HEK293 (cell line): ENCODE data around the gene NOM1.

Experiments
- CTCF ChIA-PET: fragments of 350-600 bp; formaldehyde crosslinking; extraction: SDS; loops from one replicate; lab custom pipeline; 2021; ENCODE audit warnings: antibody characterized with exemption; lab: Yijun Ruan, JAX
- POLR2A ChIA-PET: fragments of 300-600 bp; formaldehyde crosslinking; extraction: SDS; loops from one replicate; lab custom pipeline; 2020; ENCODE audit warnings: antibody characterized with exemption, inconsistent platforms; lab: Yijun Ruan, JAX
- H3K27ac ChIP-seq: fragments of 200-500 bp; sonication (Bioruptor generic); 2 replicates; pipeline ENCODE4 v1.5.1; 2014; ENCODE audit warnings: low read depth, low read length, control low read depth, inconsistent platforms; ENCODE audit errors: extremely low read depth
- H3K36me3 ChIP-seq, 2 experiments: fragments of 200-500 bp in 1 of 2; sonication (Bioruptor generic) in 1 of 2; 1 replicate in 1 of 2; 2 replicates in 1 of 2; pipeline ENCODE4 v1.5.1; 2014 to 2017; ENCODE audit warnings: inconsistent platforms in 2 of 2, low read length in 2 of 2; ENCODE audit not compliant: control insufficient read depth in 2 of 2, insufficient read depth in 1 of 2
- H3K4me1 ChIP-seq: fragments of 200-500 bp; sonication (Bioruptor generic); 2 replicates; pipeline ENCODE4 v1.5.1; 2014; ENCODE audit warnings: mild to moderate bottlenecking, low read length, inconsistent platforms; ENCODE audit not compliant: control insufficient read depth, insufficient read depth
- H3K4me3 ChIP-seq: 2 replicates; pipeline ENCODE4 v1.5.1; 2011; ENCODE audit warnings: low read depth, mild to moderate bottlenecking, control low read depth, low read length, moderate library complexity
- H3K9me3 ChIP-seq: fragments of 200-500 bp; sonication (Bioruptor generic); 2 replicates; pipeline ENCODE4 v1.5.1; 2014; ENCODE audit warnings: low read depth, low read length, inconsistent platforms; ENCODE audit not compliant: control insufficient read depth, insufficient read depth
- BCL11B ChIP-seq: fragments of 450-650 bp; formaldehyde crosslinking; IDR thresholded peaks from 2 replicates; pipeline ENCODE4 v1.5.1; 2016; ENCODE audit warnings: low read depth, missing biosample characterization, missing genetic modification characterization
- GLIS1 ChIP-seq: fragments of 450-650 bp; formaldehyde crosslinking; IDR thresholded peaks from 2 replicates; pipeline ENCODE4 v1.5.1; 2016; ENCODE audit warnings: missing biosample characterization, missing genetic modification characterization
- GLIS2 ChIP-seq: fragments of 450-650 bp; formaldehyde crosslinking; IDR thresholded peaks from 2 replicates; pipeline ENCODE4 v1.5.1; 2016; ENCODE audit warnings: missing biosample characterization, missing genetic modification characterization
- KLF16 ChIP-seq: fragments of 450-650 bp; formaldehyde crosslinking; IDR thresholded peaks from 2 replicates; pipeline ENCODE4 v1.5.1; 2017; ENCODE audit warnings: missing biosample characterization, missing genetic modification characterization
- KLF7 ChIP-seq: fragments of 450-650 bp; formaldehyde crosslinking; IDR thresholded peaks from 2 replicates; pipeline ENCODE4 v1.5.1; 2016; ENCODE audit warnings: missing biosample characterization, missing genetic modification characterization, borderline replicate concordance
- OSR2 ChIP-seq: fragments of 450-650 bp; formaldehyde crosslinking; IDR thresholded peaks from 2 replicates; pipeline ENCODE4 v1.5.1; 2016; ENCODE audit warnings: missing biosample characterization, missing genetic modification characterization
- PBX3 ChIP-seq: sonication (generic); formaldehyde crosslinking; IDR thresholded peaks from 2 replicates; pipeline ENCODE4 v1.8.1; 2022; ENCODE audit warnings: mild to moderate bottlenecking, moderate library complexity, missing genetic modification reagents
- SETDB1 ChIP-seq: IDR thresholded peaks from one replicate; pipeline ENCODE4 v1.6.1; 2017; ENCODE audit warnings: mild to moderate bottlenecking, low read length, moderate library complexity, mixed read lengths; ENCODE audit not compliant: insufficient read length
- SP2 ChIP-seq: fragments of 450-650 bp; formaldehyde crosslinking; IDR thresholded peaks from 2 replicates; pipeline ENCODE4 v1.5.1; 2016; ENCODE audit warnings: missing biosample characterization, missing genetic modification characterization
- YY1 ChIP-seq: fragments of 450-650 bp; formaldehyde crosslinking; IDR thresholded peaks from 2 replicates; pipeline ENCODE4 v1.5.1; 2018; ENCODE audit warnings: missing biosample characterization, missing genetic modification characterization
- ZBTB10 ChIP-seq: fragments of 450-650 bp; formaldehyde crosslinking; IDR thresholded peaks from 2 replicates; pipeline ENCODE4 v1.5.1; 2016; ENCODE audit warnings: missing biosample characterization, missing genetic modification characterization
- ZBTB26 ChIP-seq: fragments of 450-650 bp; formaldehyde crosslinking; optimal IDR thresholded peaks from 2 replicates; pipeline ENCODE3; 2016; ENCODE audit warnings: missing biosample characterization, mild to moderate bottlenecking, missing genetic modification characterization
- ZFP37 ChIP-seq: fragments of 450-650 bp; formaldehyde crosslinking; IDR thresholded peaks from 2 replicates; pipeline ENCODE4 v1.5.1; 2016; ENCODE audit warnings: missing biosample characterization, missing genetic modification characterization
- ZIC2 ChIP-seq: fragments of 450-650 bp; formaldehyde crosslinking; IDR thresholded peaks from 2 replicates; pipeline ENCODE4 v1.5.1; 2016; ENCODE audit warnings: missing biosample characterization, missing genetic modification characterization
- ZNF146 ChIP-seq: fragments of 450-650 bp; formaldehyde crosslinking; IDR thresholded peaks from 2 replicates; pipeline ENCODE4 v1.5.1; 2016; ENCODE audit warnings: missing biosample characterization, missing genetic modification characterization
- ZNF335 ChIP-seq: fragments of 450-650 bp; formaldehyde crosslinking; conservative IDR thresholded peaks from 2 replicates; pipeline ENCODE4 v1.5.1; 2016; ENCODE audit warnings: missing biosample characterization, missing genetic modification characterization
- ZNF391 ChIP-seq: fragments of 450-650 bp; formaldehyde crosslinking; IDR thresholded peaks from 2 replicates; pipeline ENCODE4 v1.5.1; 2016; ENCODE audit warnings: low read depth, missing biosample characterization, missing genetic modification characterization, borderline replicate concordance
- ZNF501 ChIP-seq: fragments of 450-650 bp; formaldehyde crosslinking; IDR thresholded peaks from 2 replicates; pipeline ENCODE4 v1.5.1; 2016; ENCODE audit warnings: missing biosample characterization, missing genetic modification characterization
- ZNF513 ChIP-seq: fragments of 450-650 bp; IDR thresholded peaks from 2 replicates; pipeline ENCODE4 v1.5.1; 2018; ENCODE audit warnings: missing biosample characterization, missing genetic modification characterization
- ZNF518A ChIP-seq: fragments of 450-650 bp; formaldehyde crosslinking; conservative IDR thresholded peaks from 2 replicates; pipeline ENCODE4 v1.5.1; 2016; ENCODE audit warnings: low read depth, missing biosample characterization, missing genetic modification characterization
- ZNF600 ChIP-seq: fragments of 450-650 bp; formaldehyde crosslinking; IDR thresholded peaks from 2 replicates; pipeline ENCODE4 v1.5.1; 2016; ENCODE audit warnings: missing biosample characterization, missing genetic modification characterization
- ZNF660 ChIP-seq: fragments of 450-650 bp; IDR thresholded peaks from 2 replicates; pipeline ENCODE4 v1.5.1; 2018; ENCODE audit warnings: missing biosample characterization, mild to moderate bottlenecking, missing genetic modification characterization
- ZSCAN30 ChIP-seq: fragments of 450-650 bp; IDR thresholded peaks from 2 replicates; pipeline ENCODE4 v1.5.1; 2018; ENCODE audit warnings: missing biosample characterization, mild to moderate bottlenecking, missing genetic modification characterization, moderate library complexity

The NOM1 gene

GRCh38 chr7:156949541-156950380 is at the start of gene NOM1:
Gene NOM1, plus strand, starts transcription at chr7:156949712. Its CDS starts 26 bp downstream, at chr7:156949738.
- Histone ChIP-seq H3K4me1 (no peaks in the 10 kb centered on the region), H3K9me3 (no peaks in the 10 kb centered on the region), H3K27ac (peak within 1 kb of the TSS; percentile 51; the same call in 1 of the 2 replicates), H3K4me3 (peak within 1 kb of the TSS; percentile 97), H3K36me3 (peaks cover 6 to 29% of the 10 kb centered on the region in 2 experiments; a peak in 2 of 3 replicates)
- ChIA-PET CTCF (interaction anchor here (0.5 to 2.2 kb wide), 15 partner anchors 8 to 1953 kb away, joined by 3 to 8 read pairs (median 4); partner anchors contain the start of gene MNX1), POLR2A (interaction anchor here (0.5 to 1.7 kb wide), 3 partner anchors 56 to 1147 kb away, joined by 3 to 9 read pairs (median 4); partner anchors contain the start of gene LMBR1)
- 0 out of 2 replicates have a peak, but pooled peaks have one; percentile 44 for TF ChIP-seq ZNF518A (tag by site-specific recombination)
- peak; percentile 82 for TF ChIP-seq ZSCAN30 (tag by site-specific recombination)
- peak; percentile 58 for TF ChIP-seq SP2
- TF ChIP-seq YY1 (tag by site-specific recombination) = peak; percentile 95
- TF ChIP-seq BCL11B (tag by site-specific recombination) = 0 out of 2 replicates have a peak, but pooled peaks have one; percentile 15
- TF ChIP-seq SETDB1 = no peak
- TF ChIP-seq KLF16 (tag by site-specific recombination) = peak; percentile 80
- TF ChIP-seq ZNF600 = peak; percentile 19; the same call in 1 of the 2 replicates
- 0 out of 2 replicates have a peak, but pooled peaks have one; percentile 9 for TF ChIP-seq ZNF513 (tag by site-specific recombination)
- peak; percentile 33; the same call in 1 of the 2 replicates for TF ChIP-seq ZIC2
- TF ChIP-seq ZNF335 = 0 out of 2 replicates have a peak, but pooled peaks have one; percentile 43
- TF ChIP-seq ZNF391 (tag by site-specific recombination) = no peak; the same call in none of the 2 replicates
- TF ChIP-seq GLIS1 (tag by site-specific recombination) = no peak
- TF ChIP-seq OSR2 (tag by site-specific recombination) = no peak
- TF ChIP-seq ZBTB10 (tag by site-specific recombination) = 0 out of 2 replicates have a peak, but pooled peaks have one; percentile 36
- peak; percentile 66; the same call in 1 of the 2 replicates for TF ChIP-seq PBX3
- peak; percentile 87 for TF ChIP-seq ZNF660
- peak; percentile 84; the same call in 1 of the 2 replicates for TF ChIP-seq ZFP37 (tag by site-specific recombination)
- peak; percentile 72; the same call in 1 of the 2 replicates for TF ChIP-seq KLF7 (tag by site-specific recombination)
- TF ChIP-seq ZBTB26 (tag by site-specific recombination) = peak; percentile 94
- peak; percentile 8; the same call in 1 of the 2 replicates for TF ChIP-seq ZNF146 (tag by site-specific recombination)
- TF ChIP-seq GLIS2 (tag by site-specific recombination) = peak; percentile 46; the same call in 1 of the 2 replicates
- TF ChIP-seq ZNF501 = peak; percentile 83
